Measurements from ENCODE around the gene SPDYE4.
"Not testable (repeated sequence)": the region's sequence is repeated elsewhere in the genome, so short reads cannot be mapped to it uniquely, and the experiment has no call there.

SPDYE4 gene

GRCh38 chr17:8758137-8758596, at the start of gene SPDYE4:
TSS of gene SPDYE4 (minus strand) at chr17:8758546. CDS start at chr17:8758382, 164 bp downstream.
- Histone ChIP-seq H3K4me3 (ENCODE audit: low read depth, low read length) (no peak within 1 kb of the TSS), H3K79me2 (ENCODE audit: control insufficient read depth, insufficient read depth, low read length, unreplicated experiment) (no peaks in the 10 kb centered on the region), H3K4me1 (ENCODE audit: control insufficient read depth, insufficient read depth, low read length, unreplicated experiment) (no peaks in the 10 kb centered on the region), H2AFZ (ENCODE audit: low read length, unreplicated experiment) (no peak within 1 kb of the TSS), H3K27me3 (ENCODE audit: insufficient read depth, low read length) (peaks cover 77% of the 10 kb centered on the region), H3K36me3 (ENCODE audit: insufficient read depth, low read length) (no peaks in the 10 kb centered on the region), H3K27ac (ENCODE audit: low read depth, low read length) (no peak within 1 kb of the TSS)

- no peaks in the 10 kb centered on the region for H3K79me2 ChIP-seq (ENCODE audit: control insufficient read depth, insufficient read depth, low read length, unreplicated experiment)
- no peak overlapping the region for H3K27ac ChIP-seq (ENCODE audit: low read depth, low read length)
- H3K4me3 ChIP-seq (ENCODE audit: low read depth, low read length) = no peak overlapping the region
- no peaks in the 10 kb centered on the region for H3K4me1 ChIP-seq (ENCODE audit: control insufficient read depth, insufficient read depth, low read length, unreplicated experiment)
- H3K36me3 ChIP-seq (ENCODE audit: insufficient read depth, low read length) = no peaks in the 10 kb centered on the region
- no peak overlapping the region for H2AFZ ChIP-seq (ENCODE audit: low read length, unreplicated experiment)
- peaks cover 10% of the 10 kb centered on the region; the same call in 1 of the 2 replicates for H3K27me3 ChIP-seq (ENCODE audit: insufficient read depth, low read length)
These were observed 48.7 kb upstream of the SPDYE4 start for GRCh38 chr17:8806926-8807550.

GRCh38 chr17:8806253-8806925, 48.0 kb upstream of the SPDYE4 start:
- peaks cover 13% of the 10 kb centered on the region; the same call in 1 of the 2 replicates for H3K27me3 ChIP-seq (ENCODE audit: insufficient read depth, low read length)
- H2AFZ ChIP-seq (ENCODE audit: low read length, unreplicated experiment) = no peak overlapping the region
- no peaks in the 10 kb centered on the region for H3K4me1 ChIP-seq (ENCODE audit: control insufficient read depth, insufficient read depth, low read length, unreplicated experiment)
- no peaks in the 10 kb centered on the region for H3K36me3 ChIP-seq (ENCODE audit: insufficient read depth, low read length)
- H3K4me3 ChIP-seq (ENCODE audit: low read depth, low read length) = no peak overlapping the region
- H3K27ac ChIP-seq (ENCODE audit: low read depth, low read length) = no peak overlapping the region
- no peaks in the 10 kb centered on the region for H3K79me2 ChIP-seq (ENCODE audit: control insufficient read depth, insufficient read depth, low read length, unreplicated experiment)

DNA sequence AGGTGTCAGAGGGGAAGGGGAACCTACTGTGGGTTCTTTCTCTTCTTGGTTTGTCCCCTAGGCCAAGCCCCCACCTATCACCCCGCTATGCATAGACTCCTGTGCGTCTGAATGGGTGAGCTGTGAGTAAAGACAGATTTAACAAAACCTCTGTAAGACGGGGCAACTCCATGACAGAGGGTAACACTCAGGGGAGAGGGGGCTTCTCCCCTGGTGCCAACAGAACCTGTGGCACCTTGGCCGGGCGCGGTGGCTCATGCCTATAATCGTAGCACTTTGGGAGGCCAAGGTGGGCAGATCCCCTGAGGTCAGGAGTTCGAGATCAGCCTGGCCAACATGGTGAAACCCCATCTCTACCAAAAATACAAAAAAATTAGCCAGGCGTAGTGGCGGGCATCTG, 47.0 kb upstream of the SPDYE4 start:
- H3K36me3 ChIP-seq (ENCODE audit: insufficient read depth, low read length); H3K4me3 ChIP-seq (ENCODE audit: low read depth, low read length): not testable (repeated sequence)

GRCh38 chr17:8803531-8804420, 45.4 kb upstream of the SPDYE4 start:
- Histone ChIP-seq H3K4me1 (ENCODE audit: control insufficient read depth, insufficient read depth, low read length, unreplicated experiment) (no peaks in the 10 kb centered on the region), H3K27ac (ENCODE audit: low read depth, low read length) (no peak overlapping the region), H3K79me2 (ENCODE audit: control insufficient read depth, insufficient read depth, low read length, unreplicated experiment) (no peaks in the 10 kb centered on the region), H3K4me3 (ENCODE audit: low read depth, low read length) (no peak overlapping the region), H3K27me3 (ENCODE audit: insufficient read depth, low read length) (peaks cover 29% of the 10 kb centered on the region; the same call in 1 of the 2 replicates), H3K36me3 (ENCODE audit: insufficient read depth, low read length) (no peaks in the 10 kb centered on the region), H2AFZ (ENCODE audit: low read length, unreplicated experiment) (no peak overlapping the region)

More for the DNA sequence above, 47.0 kb upstream of the SPDYE4 start:
- H3K79me2 ChIP-seq (ENCODE audit: control insufficient read depth, insufficient read depth, low read length, unreplicated experiment); H2AFZ ChIP-seq (ENCODE audit: low read length, unreplicated experiment); H3K4me1 ChIP-seq (ENCODE audit: control insufficient read depth, insufficient read depth, low read length, unreplicated experiment); H3K27ac ChIP-seq (ENCODE audit: low read depth, low read length): not testable (repeated sequence)
- H3K27me3 ChIP-seq (ENCODE audit: insufficient read depth, low read length) = peaks cover 19% of the 10 kb centered on the region; the same call in 1 of the 2 replicates

DNA sequence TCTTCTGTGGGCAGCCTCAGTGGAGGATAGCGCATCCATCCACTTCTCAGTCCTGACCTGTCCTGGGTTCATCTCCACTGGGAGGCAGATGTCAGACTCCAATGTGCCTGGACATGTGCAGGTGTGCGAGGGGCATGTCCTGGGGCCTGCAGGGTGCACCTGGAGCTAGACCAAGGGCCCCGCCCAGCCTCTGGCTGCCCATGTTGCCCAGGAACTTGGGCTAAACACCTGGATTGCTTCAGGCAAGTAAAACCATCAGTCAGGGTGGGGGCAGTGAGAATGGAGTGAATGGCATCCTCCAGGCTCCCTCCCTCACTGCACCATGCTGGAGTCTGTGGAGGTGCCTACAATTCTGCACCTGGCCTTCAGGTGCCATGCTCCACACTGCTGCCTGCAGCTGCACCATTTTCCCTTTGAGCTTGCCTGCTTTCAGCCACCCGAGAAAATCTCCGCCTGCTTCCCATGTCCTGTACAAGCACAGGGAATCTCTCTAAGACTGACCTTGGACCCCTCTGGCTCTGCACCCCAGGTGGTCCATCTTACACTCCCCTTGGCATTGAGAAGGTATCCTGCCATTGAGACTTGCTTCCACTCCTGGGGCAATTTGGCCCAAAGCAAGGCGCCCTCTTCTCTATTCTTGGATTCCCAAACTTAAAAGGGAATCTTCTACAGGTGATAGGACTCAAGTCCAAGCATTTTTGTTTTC, 42.9 kb upstream of the SPDYE4 start:
- Histone ChIP-seq H3K27me3 (ENCODE audit: insufficient read depth, low read length) (peaks cover 42% of the 10 kb centered on the region), H3K4me3 (ENCODE audit: low read depth, low read length) (no peak overlapping the region), H3K27ac (ENCODE audit: low read depth, low read length) (no peak overlapping the region), H3K4me1 (ENCODE audit: control insufficient read depth, insufficient read depth, low read length, unreplicated experiment) (no peaks in the 10 kb centered on the region), H3K79me2 (ENCODE audit: control insufficient read depth, insufficient read depth, low read length, unreplicated experiment) (no peaks in the 10 kb centered on the region), H3K36me3 (ENCODE audit: insufficient read depth, low read length) (no peaks in the 10 kb centered on the region), H2AFZ (ENCODE audit: low read length, unreplicated experiment) (no peak overlapping the region)

DNA sequence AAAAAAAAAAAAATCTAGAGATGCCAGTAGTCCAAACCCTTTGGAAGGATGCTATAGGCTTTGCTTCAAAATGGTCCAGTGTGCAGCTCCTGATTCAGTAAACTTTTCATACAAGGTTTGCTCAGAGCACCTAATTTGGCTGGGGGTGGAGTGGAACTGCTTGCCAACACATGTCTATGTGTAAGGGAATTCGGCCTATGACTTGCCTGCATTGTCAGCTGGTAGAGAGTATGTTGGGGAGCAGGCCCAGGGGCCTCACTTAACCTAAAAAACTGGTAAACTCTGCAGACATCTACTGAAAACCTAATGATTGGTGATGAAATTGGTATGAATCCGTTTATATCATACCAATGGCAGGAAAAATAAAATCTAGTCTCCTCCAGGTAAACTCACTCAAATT, 42.3 kb upstream of the SPDYE4 start:
- Histone ChIP-seq H3K79me2 (ENCODE audit: control insufficient read depth, insufficient read depth, low read length, unreplicated experiment) (no peaks in the 10 kb centered on the region), H3K4me1 (ENCODE audit: control insufficient read depth, insufficient read depth, low read length, unreplicated experiment) (no peaks in the 10 kb centered on the region), H2AFZ (ENCODE audit: low read length, unreplicated experiment) (no peak overlapping the region), H3K27ac (ENCODE audit: low read depth, low read length) (no peak overlapping the region), H3K27me3 (ENCODE audit: insufficient read depth, low read length) (peaks cover 46% of the 10 kb centered on the region), H3K4me3 (ENCODE audit: low read depth, low read length) (no peak overlapping the region), H3K36me3 (ENCODE audit: insufficient read depth, low read length) (no peaks in the 10 kb centered on the region)

- H2AFZ ChIP-seq (ENCODE audit: low read length, unreplicated experiment) = no peak overlapping the region
- H3K36me3 ChIP-seq (ENCODE audit: insufficient read depth, low read length) = no peaks in the 10 kb centered on the region
- peaks cover 46% of the 10 kb centered on the region for H3K27me3 ChIP-seq (ENCODE audit: insufficient read depth, low read length)
- H3K27ac ChIP-seq (ENCODE audit: low read depth, low read length) = no peak overlapping the region
- H3K4me1 ChIP-seq (ENCODE audit: control insufficient read depth, insufficient read depth, low read length, unreplicated experiment) = no peaks in the 10 kb centered on the region
- H3K79me2 ChIP-seq (ENCODE audit: control insufficient read depth, insufficient read depth, low read length, unreplicated experiment) = no peaks in the 10 kb centered on the region
- no peak overlapping the region for H3K4me3 ChIP-seq (ENCODE audit: low read depth, low read length)
These were observed 41.3 kb upstream of the SPDYE4 start for GRCh38 chr17:8799570-8800212.

DNA sequence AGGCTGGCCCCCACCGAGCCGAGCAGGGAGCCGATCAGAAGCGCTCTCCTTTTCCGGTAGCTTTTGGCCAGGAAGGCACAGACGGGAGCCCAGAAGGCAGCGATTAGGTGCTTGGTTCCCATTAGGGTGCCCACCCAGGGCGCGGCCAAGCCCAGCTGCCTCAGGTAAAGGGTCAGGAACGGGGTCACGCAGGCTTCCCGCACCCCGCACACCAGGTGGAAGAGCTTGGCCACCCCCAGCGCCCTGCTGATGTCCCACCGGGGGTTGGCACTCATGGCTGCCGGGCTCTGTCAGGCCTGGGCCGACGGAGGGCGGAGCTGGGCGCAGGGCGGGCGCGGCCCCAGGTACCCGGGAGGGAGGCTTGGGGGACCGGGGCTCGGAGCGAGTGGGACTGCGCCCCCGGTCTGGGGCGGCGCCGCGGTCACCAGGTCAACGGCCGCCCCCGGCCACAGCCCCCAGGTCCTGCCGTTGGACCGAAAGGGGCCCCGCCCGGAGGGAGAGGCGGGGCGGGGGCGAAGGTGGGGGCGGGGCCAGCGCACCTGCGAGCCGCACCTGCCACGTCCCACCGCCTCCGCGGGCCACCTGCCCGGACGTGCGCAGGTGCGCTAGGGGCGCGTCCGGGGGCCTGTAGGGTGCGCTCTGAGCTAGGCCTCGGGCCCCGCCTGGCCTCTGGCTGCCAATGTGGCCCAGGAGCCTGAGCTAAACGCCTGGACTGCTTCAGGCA, 40.7 kb upstream of the SPDYE4 start, which contains the start of gene MFSD6L:
Gene MFSD6L (minus strand): TSS at position 520 of the 724 bp plus-strand sequence. CDS start 245 bp downstream, at position 275.
- Histone ChIP-seq H3K27ac (ENCODE audit: low read depth, low read length) (no peak within 1 kb of the TSS), H3K27me3 (ENCODE audit: insufficient read depth, low read length) (peaks cover 46% of the 10 kb centered on the region), H3K4me3 (ENCODE audit: low read depth, low read length) (no peak within 1 kb of the TSS), H3K36me3 (ENCODE audit: insufficient read depth, low read length) (no peaks in the 10 kb centered on the region), H2AFZ (ENCODE audit: low read length, unreplicated experiment) (no peak within 1 kb of the TSS), H3K79me2 (ENCODE audit: control insufficient read depth, insufficient read depth, low read length, unreplicated experiment) (no peaks in the 10 kb centered on the region), H3K4me1 (ENCODE audit: control insufficient read depth, insufficient read depth, low read length, unreplicated experiment) (no peaks in the 10 kb centered on the region)

All from ACC112 (cell line).